Naive thymus-derived CD8-positive, alpha-beta T cell (primary cell): ENCODE data around the gene SATB2. TPM values are rescaled to one million over a fixed set of nuclear protein-coding genes. Genes with fewer than 3 reads are reported as not detected.
A peak's percentile ranks its signal among the peaks of the same experiment; 100 is the strongest.

ENCODE experiments used
- ATAC-seq, 2 donors: fragments of 150-1000 bp; cut with Tn5 transposase in 1 of 2; sonication (Bioruptor Pico), chemical (Tn5 transposase) in 1 of 2; 1 replicate in 1 of 2; 2 replicates in 1 of 2; pipeline ENCODE4 v1.10.0; 2021; ENCODE audit warnings: mild to moderate bottlenecking in 2 of 2, moderate library complexity in 2 of 2
- POLR2A ChIA-PET: fragments of 350-600 bp; sonication (Branson Sonifier 250); formaldehyde crosslinking; loops from one replicate; lab custom pipeline; 2021; ENCODE audit warnings: antibody characterized with exemption; lab: Charles Lee
- DNase-seq, 10 donors: peaks; one replicate each; pipeline versions ENCODE4 v3.0.0 to v3.0.0-alpha.2; 2020 to 2022
- H3K27ac Mint-ChIP-seq, 10 donors: one replicate each; pipeline ENCODE4 v1.8.0; 2020 to 2022; ENCODE audit warnings: mild to moderate bottlenecking in 10 of 10, mixed read lengths in 10 of 10, moderate library complexity in 4 of 10, inconsistent platforms in 1 of 10
- H3K27me3 Mint-ChIP-seq, 5 donors: one replicate each; pipeline ENCODE4 v1.8.0; 2021 to 2022; ENCODE audit warnings: mixed read lengths in 5 of 5
- H3K36me3 Mint-ChIP-seq, 3 donors: one replicate each; pipeline ENCODE4 v1.8.0; 2020 to 2022; ENCODE audit warnings: mixed read lengths in 3 of 3, mild to moderate bottlenecking in 2 of 3, inconsistent platforms in 1 of 3
- H3K4me1 Mint-ChIP-seq, 4 donors: one replicate each; pipeline ENCODE4 v1.8.0; 2021 to 2022; ENCODE audit warnings: mixed read lengths in 4 of 4
- H3K4me3 Mint-ChIP-seq, 10 donors: one replicate each; pipeline ENCODE4 v1.8.0; 2020 to 2022; ENCODE audit warnings: mild to moderate bottlenecking in 10 of 10, mixed read lengths in 10 of 10, moderate library complexity in 6 of 10, inconsistent platforms in 1 of 10
- H3K9me3 Mint-ChIP-seq, 9 donors: one replicate each; pipeline ENCODE4 v1.8.0; 2020 to 2022; ENCODE audit warnings: mixed read lengths in 9 of 9, mild to moderate bottlenecking in 3 of 9, inconsistent platforms in 1 of 9, moderate library complexity in 1 of 9
- polyA plus RNA-seq, 3 donors: library from polyadenylated mRNA; unstranded; fragments of 300-500 nt; fragmentation: Illumina TruSeq; gene quantifications; one replicate each; pipeline ENCODE4 v1.2.3, GENCODE V29; 2021
- total RNA-seq, 8 experiments: library from RNA in 2 of 8; stranded (reverse) in 2 of 8; gene quantifications; one replicate each; pipeline ENCODE4 v1.2.3 and lab custom pipeline; 2021 to 2026

The SATB2 gene
- total and polyA plus RNA-seq, 5 experiments from 2014 or later: 0.02 to 0.74 (median 0.46) TPM; not detected in 1

DNA sequence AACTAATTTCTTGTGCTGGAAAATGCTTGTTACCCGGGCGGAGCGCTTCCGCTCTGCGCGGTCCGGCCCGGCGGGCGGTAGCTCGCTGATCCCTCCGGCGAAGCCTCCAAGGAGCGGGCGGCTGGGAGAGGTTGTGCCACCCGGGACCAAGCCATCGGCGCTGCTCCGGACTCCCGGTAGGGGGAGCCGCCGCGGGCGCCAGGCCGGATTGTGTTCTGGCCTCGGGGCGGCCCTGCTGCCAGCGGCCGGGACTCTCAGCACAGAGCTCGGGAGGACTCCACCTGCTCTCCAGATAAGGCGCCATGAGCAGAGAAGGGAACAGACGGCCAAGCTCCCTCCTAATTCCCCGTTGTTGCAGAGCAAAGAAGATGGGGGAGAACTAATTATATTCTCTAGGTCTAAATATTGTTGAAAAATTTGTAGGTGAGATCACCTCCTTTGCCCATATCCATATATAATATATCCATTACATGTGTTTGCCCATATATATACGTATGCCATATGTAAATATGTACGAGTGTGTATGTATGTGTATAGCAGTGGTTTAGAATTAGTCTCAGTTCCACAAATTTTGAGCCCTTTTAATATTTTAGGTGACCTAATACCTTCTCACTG is 13.8 kb upstream of the SATB2 start:
- ATAC-seq: peak; percentile 29 to 31
- POLR2A ChIA-PET: no interaction called here
- Mint-ChIP-seq H3K27ac (no peak overlapping the region), H3K27me3 (peaks cover 57 to 87% (median 77%) of the 10 kb centered on the region in 5 donors), H3K9me3 (peaks cover 0 to 7% (median 2%) of the 10 kb centered on the region in 9 donors), H3K4me3 (no peak overlapping the region), H3K36me3 (peaks cover 0 to 10% (median 9%) of the 10 kb centered on the region in 3 donors), H3K4me1 (peaks cover 5 to 27% (median 12%) of the 10 kb centered on the region in 4 donors)
- no peak for DNase-seq

- POLR2A ChIA-PET: no interaction called here
- ATAC-seq: no peak
- peaks cover 0 to 11% (median 4%) of the 10 kb centered on the region in 9 donors for H3K9me3 Mint-ChIP-seq
- no peak overlapping the region for H3K27ac Mint-ChIP-seq
- peak overlapping the region in 4 of 10 donors; percentile 2 to 57 (median 22) for H3K4me3 Mint-ChIP-seq
- peaks cover 7 to 27% (median 12%) of the 10 kb centered on the region in 4 donors for H3K4me1 Mint-ChIP-seq
- no peak for DNase-seq
- H3K36me3 Mint-ChIP-seq: peaks cover 0 to 16% (median 11%) of the 10 kb centered on the region in 3 donors
- peaks cover 59 to 94% (median 78%) of the 10 kb centered on the region in 5 donors for H3K27me3 Mint-ChIP-seq
These were observed 13.1 kb upstream of the SATB2 start for GRCh38 chr2:199470672-199471442.

- Mint-ChIP-seq H3K4me3 (peak overlapping the region in 4 of 10 donors; percentile 18 to 57 (median 22)), H3K9me3 (peaks cover 0 to 15% (median 7%) of the 10 kb centered on the region in 9 donors), H3K4me1 (peaks cover 7 to 27% (median 12%) of the 10 kb centered on the region in 4 donors), H3K27ac (no peak overlapping the region), H3K27me3 (peaks cover 64 to 95% (median 82%) of the 10 kb centered on the region in 5 donors), H3K36me3 (peaks cover 0 to 19% (median 11%) of the 10 kb centered on the region in 3 donors)
- DNase-seq (no peak), ATAC-seq (no peak)
- POLR2A ChIA-PET: no interaction called here
These were observed 12.6 kb upstream of the SATB2 start for GRCh38 chr2:199470361-199470671.

DNA sequence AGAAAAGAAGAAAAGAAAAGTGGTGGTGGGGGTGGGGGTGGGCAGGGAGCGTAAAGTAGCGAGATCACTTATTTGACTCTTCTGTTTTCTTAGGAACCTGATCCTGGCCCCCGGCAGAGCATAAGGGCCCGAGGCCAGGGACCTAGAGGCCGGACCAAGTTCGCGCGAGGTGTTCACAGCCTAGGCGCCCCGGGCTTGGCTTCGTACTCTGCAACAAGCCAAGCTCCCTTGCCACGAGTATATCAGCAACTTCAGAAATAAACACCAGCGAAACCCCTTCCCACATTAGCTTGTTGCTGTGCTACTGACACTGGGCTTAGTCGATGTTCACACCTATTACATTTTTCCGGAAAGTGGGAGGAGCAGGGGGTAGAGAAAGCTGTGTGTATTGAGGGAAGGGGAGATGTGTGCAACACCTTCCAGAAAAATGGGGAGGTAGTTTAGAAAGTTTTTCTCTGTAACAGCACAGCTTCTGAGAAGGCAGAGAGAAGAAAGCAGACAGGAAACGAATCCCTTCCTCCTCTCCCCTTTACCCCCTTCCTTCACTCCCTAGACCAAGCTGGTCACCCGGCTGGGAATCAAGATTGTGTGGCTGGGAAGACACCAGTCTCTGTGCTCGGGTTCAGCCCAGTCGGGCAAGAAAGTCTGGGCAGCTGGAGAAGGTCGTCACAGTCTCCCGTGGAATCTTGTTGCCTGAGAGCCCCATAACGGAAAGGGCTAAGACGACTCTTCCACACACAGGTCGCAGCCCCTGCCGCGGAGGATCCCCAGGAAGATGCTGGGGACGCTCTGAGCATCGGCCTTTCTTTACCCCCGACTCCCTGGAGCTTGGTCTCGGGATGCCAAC is 12.0 kb upstream of the SATB2 start:
- H3K4me3 Mint-ChIP-seq: peak overlapping the region; percentile 42 to 78 (median 64)
- H3K27ac Mint-ChIP-seq: peak overlapping the region in 1 of 10 donors; percentile 86
- H3K27me3 Mint-ChIP-seq: peaks cover 65 to 95% (median 82%) of the 10 kb centered on the region in 5 donors
- DNase-seq (no peak), ATAC-seq (no peak)
- POLR2A ChIA-PET: no interaction called here
- H3K4me1 Mint-ChIP-seq: peaks cover 9 to 32% (median 15%) of the 10 kb centered on the region in 4 donors
- peaks cover 0 to 24% (median 11%) of the 10 kb centered on the region in 3 donors for H3K36me3 Mint-ChIP-seq
- peaks cover 0 to 20% (median 9%) of the 10 kb centered on the region in 9 donors for H3K9me3 Mint-ChIP-seq

DNA sequence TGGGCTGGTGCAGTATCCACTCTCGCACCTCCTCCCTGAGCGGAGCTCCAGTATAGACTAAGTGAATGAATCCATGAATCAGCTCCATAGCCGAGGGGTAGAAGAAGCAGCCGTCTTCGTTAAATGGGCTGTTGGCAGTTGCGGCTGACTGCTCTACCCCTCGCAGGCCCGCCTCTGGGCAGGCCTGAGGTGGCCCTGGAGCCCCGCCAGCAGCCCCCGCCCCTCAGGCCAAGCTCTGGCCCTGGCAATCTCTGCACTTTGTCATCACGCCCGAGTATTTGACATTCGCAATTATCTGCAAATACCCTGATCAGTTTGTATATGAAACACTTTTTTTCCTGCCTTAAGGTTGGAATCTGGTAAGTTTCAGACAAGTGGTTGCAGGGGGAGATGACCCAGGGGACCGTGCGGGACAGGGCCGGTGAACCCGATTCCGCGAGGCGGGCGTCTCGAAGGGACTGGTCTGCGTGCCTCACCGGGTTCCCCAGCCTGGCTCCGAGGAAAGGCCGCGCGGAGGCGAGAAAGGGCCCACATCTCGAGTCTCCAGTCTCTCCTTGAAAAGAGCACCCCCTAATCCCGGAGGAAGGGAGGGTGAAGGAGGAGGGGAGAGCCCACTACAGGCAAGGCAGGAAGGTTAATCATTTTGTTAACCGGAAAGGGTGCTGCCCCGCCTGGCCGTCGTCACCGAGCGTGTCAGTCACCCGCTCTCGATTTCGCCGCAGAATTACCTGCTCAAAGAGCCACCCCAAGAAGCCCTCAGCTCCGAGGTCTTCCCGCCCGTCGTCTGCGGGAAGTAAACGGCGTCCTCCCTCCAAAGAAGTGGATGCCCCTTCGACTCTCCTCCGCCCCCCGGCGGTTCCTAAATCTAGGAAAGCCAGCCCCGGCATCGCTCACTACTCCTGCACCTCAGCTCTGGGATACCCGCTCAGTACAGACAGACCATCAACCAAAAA is 11.1 kb upstream of the SATB2 start:
- peak overlapping the region; percentile 42 to 78 (median 64) for H3K4me3 Mint-ChIP-seq
- DNase-seq (no peak), ATAC-seq (peak; percentile 33 to 48)
- H3K36me3 Mint-ChIP-seq: peaks cover 0 to 24% (median 11%) of the 10 kb centered on the region in 3 donors
- POLR2A ChIA-PET: no interaction called here
- peaks cover 9 to 33% (median 19%) of the 10 kb centered on the region in 4 donors for H3K4me1 Mint-ChIP-seq
- peaks cover 0 to 21% (median 9%) of the 10 kb centered on the region in 9 donors for H3K9me3 Mint-ChIP-seq
- peak overlapping the region in 1 of 10 donors; percentile 86 for H3K27ac Mint-ChIP-seq
- peaks cover 59 to 92% (median 76%) of the 10 kb centered on the region in 5 donors for H3K27me3 Mint-ChIP-seq

GRCh38 chr2:199467066-199467822 is 9.5 kb upstream of the SATB2 start:
- no peak for ATAC-seq
- H3K36me3 Mint-ChIP-seq: peaks cover 0 to 24% (median 14%) of the 10 kb centered on the region in 3 donors
- POLR2A ChIA-PET: no interaction called here
- H3K9me3 Mint-ChIP-seq: peaks cover 0 to 21% (median 10%) of the 10 kb centered on the region in 9 donors
- no peak overlapping the region for H3K27ac Mint-ChIP-seq
- H3K27me3 Mint-ChIP-seq: peaks cover 47 to 90% (median 66%) of the 10 kb centered on the region in 5 donors
- no peak for DNase-seq
- H3K4me1 Mint-ChIP-seq: peaks cover 9 to 38% (median 21%) of the 10 kb centered on the region in 4 donors
- peak overlapping the region in 1 of 10 donors; percentile 60 for H3K4me3 Mint-ChIP-seq

- H3K9me3 Mint-ChIP-seq: peaks cover 0 to 22% (median 11%) of the 10 kb centered on the region in 9 donors
- DNase-seq: no peak
- H3K4me1 Mint-ChIP-seq: peaks cover 9 to 38% (median 21%) of the 10 kb centered on the region in 4 donors
- H3K27ac Mint-ChIP-seq: no peak overlapping the region
- peaks cover 0 to 24% (median 15%) of the 10 kb centered on the region in 3 donors for H3K36me3 Mint-ChIP-seq
- peaks cover 42 to 87% (median 63%) of the 10 kb centered on the region in 5 donors for H3K27me3 Mint-ChIP-seq
- no peak overlapping the region for H3K4me3 Mint-ChIP-seq
- POLR2A ChIA-PET: no interaction called here
- no peak for ATAC-seq
These were observed 8.9 kb upstream of the SATB2 start for GRCh38 chr2:199466692-199467065.

DNA sequence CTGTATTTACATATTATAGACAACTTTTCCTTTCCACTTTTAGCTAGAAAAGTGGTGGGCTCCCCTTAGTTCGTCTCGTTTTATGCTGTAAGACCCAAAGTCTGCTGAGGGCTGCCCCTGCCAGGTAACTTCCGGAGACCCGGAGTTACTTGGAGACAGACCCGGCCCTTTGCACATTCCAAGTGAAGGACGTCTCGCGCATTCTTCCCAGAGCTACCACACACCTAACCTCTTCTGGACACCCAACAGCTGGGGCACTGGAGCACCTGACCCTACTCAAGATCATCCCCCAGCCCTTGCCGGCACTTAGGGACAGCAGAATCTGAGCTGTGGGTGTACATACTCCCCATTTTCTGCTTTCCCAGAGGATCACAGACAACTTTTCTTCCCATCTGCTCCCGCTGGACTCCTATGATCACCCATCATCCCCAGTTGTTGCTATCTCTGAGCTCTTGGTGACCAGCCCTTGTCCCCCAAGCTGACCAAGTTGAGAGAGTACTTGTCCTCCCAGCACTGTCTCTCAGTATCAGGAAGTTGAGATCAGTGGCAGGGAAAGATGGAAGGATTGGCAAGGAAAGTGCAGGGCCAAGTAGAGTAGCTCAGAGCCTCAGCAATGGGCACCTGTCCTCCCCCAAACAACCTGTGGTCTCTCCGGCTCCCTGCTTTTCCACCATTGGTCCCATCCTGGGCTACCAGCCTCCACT is 8.4 kb upstream of the SATB2 start:
- no peak for DNase-seq
- POLR2A ChIA-PET: no interaction called here
- ATAC-seq: no peak
- Mint-ChIP-seq H3K27ac (no peak overlapping the region), H3K27me3 (peaks cover 42 to 87% (median 65%) of the 10 kb centered on the region in 5 donors), H3K4me1 (peaks cover 9 to 38% (median 22%) of the 10 kb centered on the region in 4 donors), H3K36me3 (peaks cover 1 to 24% (median 17%) of the 10 kb centered on the region in 3 donors), H3K4me3 (peak overlapping the region in 1 of 10 donors; percentile 14), H3K9me3 (peaks cover 0 to 27% (median 12%) of the 10 kb centered on the region in 9 donors)

DNA sequence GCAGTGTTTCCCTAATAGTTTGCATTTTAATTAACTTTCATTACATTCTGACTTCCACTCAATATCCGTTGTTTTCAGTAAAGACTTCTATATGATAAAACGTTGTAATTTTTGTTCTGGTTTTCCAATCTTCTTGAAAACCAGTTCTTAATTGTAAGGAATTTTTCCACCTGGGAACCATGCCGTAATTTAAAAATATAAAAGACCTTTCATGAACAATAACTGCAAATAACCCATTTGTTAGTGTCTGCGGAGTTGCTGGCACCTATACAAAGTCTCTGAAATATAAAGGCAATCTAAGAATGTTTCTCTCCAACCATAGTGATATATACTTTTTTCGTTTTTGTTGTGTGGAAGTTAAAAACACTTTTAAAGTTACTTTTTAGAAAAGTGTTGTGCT is 7.7 kb upstream of the SATB2 start:
- H3K27ac Mint-ChIP-seq: no peak overlapping the region
- peak overlapping the region in 6 of 10 donors; percentile 33 to 73 (median 56) for H3K4me3 Mint-ChIP-seq
- DNase-seq (no peak), ATAC-seq (no peak)
- H3K27me3 Mint-ChIP-seq: peaks cover 46 to 86% (median 67%) of the 10 kb centered on the region in 5 donors
- POLR2A ChIA-PET: no interaction called here
- H3K36me3 Mint-ChIP-seq: peaks cover 5 to 29% (median 14%) of the 10 kb centered on the region in 3 donors
- peaks cover 10 to 34% (median 23%) of the 10 kb centered on the region in 4 donors for H3K4me1 Mint-ChIP-seq
- peaks cover 0 to 34% (median 15%) of the 10 kb centered on the region in 9 donors for H3K9me3 Mint-ChIP-seq

DNA sequence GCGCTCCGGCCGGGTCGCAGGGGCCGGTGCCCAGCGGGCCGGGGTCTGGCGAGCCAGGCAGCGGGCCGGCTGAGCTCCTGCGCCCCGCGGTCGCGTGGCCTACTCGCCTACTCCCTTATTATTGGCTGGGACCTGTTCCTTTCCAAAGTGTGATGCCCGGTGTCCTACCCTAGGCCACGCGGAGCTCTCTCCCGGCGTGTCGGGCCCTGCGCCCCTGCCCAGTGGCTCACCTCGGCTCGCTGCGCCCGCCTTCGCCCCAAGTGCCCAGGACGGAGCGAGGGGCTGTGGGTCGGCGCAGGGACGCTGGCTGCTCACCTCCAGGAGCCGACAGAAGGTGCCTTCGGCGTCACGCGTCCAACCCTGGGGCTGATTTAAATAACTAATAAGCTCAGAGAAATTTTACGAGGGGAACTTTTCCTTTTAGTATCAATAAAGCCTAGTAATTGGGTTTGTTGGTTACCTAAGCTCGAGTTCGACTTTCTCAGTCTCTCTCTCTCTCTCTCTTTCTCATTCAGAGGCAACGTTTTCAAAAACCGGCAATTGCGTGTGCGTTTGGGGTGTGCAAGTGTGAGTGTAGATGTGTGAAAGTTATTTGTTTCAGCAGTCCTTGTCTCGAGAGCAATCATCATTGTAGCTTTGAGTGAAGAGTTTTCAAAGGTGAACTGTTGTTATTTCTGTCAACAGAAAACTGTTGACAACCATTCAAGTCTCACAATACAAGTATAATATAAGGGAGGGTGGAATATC is 7.0 kb upstream of the SATB2 start:
- no peak for ATAC-seq
- Mint-ChIP-seq H3K4me1 (peaks cover 14 to 34% (median 29%) of the 10 kb centered on the region in 4 donors), H3K36me3 (peaks cover 5 to 29% (median 14%) of the 10 kb centered on the region in 3 donors), H3K9me3 (peaks cover 0 to 35% (median 16%) of the 10 kb centered on the region in 9 donors), H3K27me3 (peaks cover 50 to 86% (median 69%) of the 10 kb centered on the region in 5 donors), H3K4me3 (peak overlapping the region in 7 of 10 donors; percentile 33 to 73 (median 49)), H3K27ac (no peak overlapping the region)
- DNase-seq: no peak
- POLR2A ChIA-PET: no interaction called here
